GM12878 (cell line): ENCODE measurements around the gene KCNH5. TPM values are rescaled to one million over a fixed set of nuclear protein-coding genes. Genes with fewer than 3 reads are reported as not detected.

ENCODE experiments used
- ATAC-seq: fragments of 200-7000 bp; cut with Tn5 transposase; 3 replicates; pipeline ENCODE4 v1.9.1; 2020; ENCODE audit warnings: mild to moderate bottlenecking, moderate library complexity
- BruUV-seq: library from RNA; stranded (reverse); fragments of 400-500 nt; replicated peaks from 2 replicates; lab custom pipeline; 2021; lab: Mats Ljungman, UMichigan
- CTCF ChIA-PET: fragments of 300-600 bp; sonication (Branson Sonifier 250); formaldehyde crosslinking; extraction: SDS; loops from one replicate; lab custom pipeline; 2021; ENCODE audit warnings: inconsistent platforms; lab: Yijun Ruan, JAX
- POLR2A ChIA-PET: fragments of 350-600 bp; formaldehyde crosslinking; extraction: SDS; loops from one replicate; lab custom pipeline; 2021; ENCODE audit warnings: inconsistent platforms; lab: Charles Lee
- RAD21 ChIA-PET: fragments of 300-600 bp; sonication (Branson Sonifier 250); formaldehyde crosslinking; loops from one replicate; lab custom pipeline; 2023; ENCODE audit warnings: antibody characterized with exemption; ENCODE audit not compliant: unreplicated experiment; lab: Charles Lee
- SMC1A ChIA-PET: fragments of 300-600 bp; sonication (Branson Sonifier 250); formaldehyde crosslinking; loops from one replicate; lab custom pipeline; 2023; ENCODE audit not compliant: unreplicated experiment, uncharacterized antibody; lab: Charles Lee
- DNase-seq: peaks from one replicate; pipeline ENCODE4 v3.0.0-alpha.2; 2011; ENCODE audit warnings: low read depth, low spot score
- FAIRE-seq: peaks from 3 replicates; lab custom pipeline; 2011; peaks lifted over from hg19 to GRCh38; lab: Jason Lieb, UNC
- H2AFZ ChIP-seq: 2 replicates; pipeline ENCODE4 v1.6.0; 2011; ENCODE audit warnings: low read depth, low read length, control low read depth; ENCODE audit not compliant: control insufficient read depth
- H3K27ac ChIP-seq: 2 replicates; pipeline ENCODE4 v1.5.1; 2011; ENCODE audit warnings: control low read depth; ENCODE audit not compliant: control insufficient read depth, insufficient read depth
- H3K27me3 ChIP-seq, 2 experiments: replicated peaks in 1 of 2; 2 replicates each; pipeline versions ENCODE4 v1.6.0 to v1.6.1; 2011; ENCODE audit warnings: low read length in 1 of 2; ENCODE audit not compliant: control insufficient read depth in 2 of 2, insufficient read depth in 2 of 2
- H3K36me3 ChIP-seq, 2 experiments: 2 replicates each; pipeline ENCODE4 v1.5.1; 2011; ENCODE audit warnings: low read length in 1 of 2; ENCODE audit not compliant: control insufficient read depth in 2 of 2, insufficient read depth in 2 of 2
- H3K4me1 ChIP-seq: 2 replicates; pipeline ENCODE4 v1.6.1; 2011; ENCODE audit warnings: mild to moderate bottlenecking, low read length, moderate library complexity, mixed read lengths; ENCODE audit not compliant: control insufficient read depth, insufficient read depth
- H3K4me2 ChIP-seq: 2 replicates; pipeline ENCODE4 v1.6.0; 2011; ENCODE audit warnings: control low read depth; ENCODE audit not compliant: control insufficient read depth, insufficient read depth
- H3K4me3 ChIP-seq: fragments of 200-600 bp; sonication (generic); 2 replicates; pipeline ENCODE4 v1.5.1; 2016
- H3K79me2 ChIP-seq: 2 replicates; pipeline ENCODE4 v1.6.0; 2011; ENCODE audit warnings: low read length; ENCODE audit not compliant: control insufficient read depth, insufficient read depth
- H3K9ac ChIP-seq: 2 replicates; pipeline ENCODE4 v1.8.0; 2011; ENCODE audit warnings: low read length, control low read depth, mixed read lengths; ENCODE audit not compliant: control insufficient read depth, insufficient read depth
- H3K9me3 ChIP-seq: replicated peaks from 3 replicates; pipeline ENCODE4 v1.5.1; 2011; ENCODE audit warnings: mild to moderate bottlenecking, low read length; ENCODE audit not compliant: control insufficient read depth, insufficient read depth
- H4K20me1 ChIP-seq: 2 replicates; pipeline ENCODE4 v1.6.0; 2011; ENCODE audit not compliant: control insufficient read depth, insufficient read depth
- BCLAF1 ChIP-seq: fragments of 450-650 bp; IDR thresholded peaks from 2 replicates; pipeline ENCODE4 v1.6.1; 2017; ENCODE audit warnings: antibody characterized with exemption, mild to moderate bottlenecking, moderate library complexity
- CBFB ChIP-seq: IDR thresholded peaks from 2 replicates; pipeline ENCODE4 v1.6.1; 2016; ENCODE audit warnings: antibody characterized with exemption, low read depth
- CBX3 ChIP-seq: fragments of 200-600 bp; sonication (generic); IDR thresholded peaks from 2 replicates; pipeline ENCODE4 v1.6.1; 2016; ENCODE audit warnings: low read depth, borderline replicate concordance
- E2F8 ChIP-seq: fragments of 450-650 bp; IDR thresholded peaks from 2 replicates; pipeline ENCODE4 v1.6.1; 2018; ENCODE audit warnings: mild to moderate bottlenecking, low read depth, moderate library complexity; ENCODE audit not compliant: partially characterized antibody
- FOXK2 ChIP-seq: fragments of 450-650 bp; IDR thresholded peaks from 2 replicates; pipeline ENCODE4 v1.6.1; 2017; ENCODE audit warnings: mild to moderate bottlenecking, moderate library complexity
- KLF5 ChIP-seq: fragments of 450-650 bp; IDR thresholded peaks from 2 replicates; pipeline ENCODE4 v1.6.1; 2014; ENCODE audit warnings: mild to moderate bottlenecking; ENCODE audit not compliant: partially characterized antibody
- LARP7 ChIP-seq: fragments of 450-650 bp; IDR thresholded peaks from 2 replicates; pipeline ENCODE4 v1.6.1; 2017; ENCODE audit warnings: mild to moderate bottlenecking
- MTA3 ChIP-seq: IDR thresholded peaks from 2 replicates; pipeline ENCODE4 v1.6.1; 2012; ENCODE audit warnings: low read length, inconsistent platforms, borderline replicate concordance
- NFIC ChIP-seq: IDR thresholded peaks from 2 replicates; pipeline ENCODE4 v1.6.1; 2012; ENCODE audit warnings: low read depth, mild to moderate bottlenecking, inconsistent platforms, low read length, moderate library complexity
- POLR2AphosphoS2 ChIP-seq: IDR thresholded peaks from 2 replicates; pipeline ENCODE4 v1.6.1; 2011; ENCODE audit warnings: low read depth, mild to moderate bottlenecking, low read length, improper control_type of control experiment, moderate library complexity
- RELB ChIP-seq: fragments of 450-650 bp; IDR thresholded peaks from 2 replicates; pipeline ENCODE4 v1.6.1; 2017; ENCODE audit warnings: low read depth, mild to moderate bottlenecking, moderate library complexity
- SKIL ChIP-seq: fragments of 450-650 bp; IDR thresholded peaks from 2 replicates; pipeline ENCODE4 v1.6.1; 2017; ENCODE audit warnings: mild to moderate bottlenecking, low read depth, inconsistent platforms; ENCODE audit not compliant: poor library complexity, severe bottlenecking
- SUZ12 ChIP-seq: fragments of 200-600 bp; sonication (generic); IDR thresholded peaks from one replicate; pipeline ENCODE4 v1.6.1; 2018; ENCODE audit warnings: antibody characterized with exemption, mild to moderate bottlenecking; ENCODE audit not compliant: unreplicated experiment
- TCF12 ChIP-seq: IDR thresholded peaks from 2 replicates; pipeline ENCODE4 v1.6.1; 2011; ENCODE audit warnings: low read depth, mild to moderate bottlenecking, low read length
- WRNIP1 ChIP-seq: IDR thresholded peaks from 2 replicates; pipeline ENCODE4 v1.6.1; 2011; ENCODE audit warnings: low read depth, low read length, improper control_type of control experiment, borderline replicate concordance
- YBX1 ChIP-seq: fragments of 450-650 bp; IDR thresholded peaks from 2 replicates; pipeline ENCODE4 v1.6.1; 2016; ENCODE audit warnings: antibody characterized with exemption
- ZBED1 ChIP-seq: IDR thresholded peaks from 2 replicates; pipeline ENCODE4 v1.6.1; 2016; ENCODE audit warnings: borderline replicate concordance
- WGBS: methylation state at CpG from one replicate; pipeline ENCODE4 v1.1.6; 2016; ENCODE audit warnings: low lambda C conversion rate; ENCODE audit not compliant: insufficient replicate concordance, insufficient coverage; ENCODE audit errors: missing lambda C conversion rate; 5-methylcytosine and 5-hydroxymethylcytosine counted together
- in situ Hi-C: fragments of 300-500 bp; cut with MboI; formaldehyde crosslinking; loops from 9 replicates; pipeline ENCODE4 v1.14.3; 2018; ENCODE audit warnings: mixed read lengths
- intact Hi-C: fragments of 100-400 bp; cut with micrococcal nuclease; formaldehyde crosslinking; loops from one replicate; pipeline ENCODE4 v1.14.2; 2022; ENCODE audit not compliant: unreplicated experiment
- polyA plus RNA-seq, 11 experiments: library from polyadenylated mRNA; depleted of rRNA in 4 of 11; unstranded in 6 of 11; stranded (reverse) in 5 of 11; fragments of >200 nt; fragmentation: Nextera tagmentation in 4 of 11; fragmentation: Illumina TruSeq in 1 of 11; extraction: Ambion mirVana in 4 of 11; extraction: Trizol in 1 of 11; gene quantifications; 1 replicate in 1 of 11; 2 replicates in 10 of 11; pipeline versions ENCODE4 v1.2.1 to v1.2.3, GENCODE V29; 2011 to 2016; ENCODE audit warnings: inconsistent platforms in 2 of 11, missing spikeins in 2 of 11, low read depth in 1 of 11
- total RNA-seq, 4 experiments: library from RNA; depleted of rRNA in 3 of 4; stranded (reverse); fragments of >200 nt in 3 of 4; fragmentation: Illumina TruSeq in 1 of 4; extraction: Trizol in 1 of 4; gene quantifications; 2 replicates each; pipeline versions ENCODE4 v1.2.1 to v1.2.3, GENCODE V29; 2013 to 2021

KCNH5 gene
- total and polyA plus RNA-seq, 10 of the 15 experiments (the other 5 are each of a cell fraction or from before 2014, with no cell fraction given), result under 0.01 to 0.04 (median 0.04) TPM; not detected in 7

- POLR2A ChIA-PET, result no interaction called here
- ATAC-seq (no peak), FAIRE-seq (no peak), DNase-seq (no peak)
- RAD21 ChIA-PET, result no interaction called here
- BruUV-seq, result no TSS peak
- H2AFZ ChIP-seq, result no peak overlapping the region
- no peak overlapping the region for H3K27ac ChIP-seq
- no peak overlapping the region for H3K9ac ChIP-seq
- CTCF ChIA-PET, result no interaction called here
- H3K27me3 ChIP-seq, result no peaks in the 10 kb centered on the region
- in situ Hi-C loops, result no loop called here
- H3K4me1 ChIP-seq, result no peaks in the 10 kb centered on the region
- TF ChIP-seq CBX3 (no peak), POLR2AphosphoS2 (no peak), SUZ12 (no peak), RELB (no peak), ZBED1 (no peak), SKIL (no peak), E2F8 (no peak), WRNIP1 (no peak), CBFB (no peak), BCLAF1 (no peak), FOXK2 (no peak), NFIC (no peak), KLF5 (no peak), TCF12 (no peak), MTA3 (no peak), LARP7 (no peak), YBX1 (no peak)
- H3K4me2 ChIP-seq, result no peak overlapping the region
- SMC1A ChIA-PET, result no interaction called here
- no peaks in the 10 kb centered on the region for H3K9me3 ChIP-seq
- WGBS, result 1% methylated on average over 4 of the region's 4 CpGs
- H3K79me2 ChIP-seq, result no peaks in the 10 kb centered on the region
- no peaks in the 10 kb centered on the region for H4K20me1 ChIP-seq
- H3K4me3 ChIP-seq, result no peak overlapping the region
- no peaks in the 10 kb centered on the region for H3K36me3 ChIP-seq
- intact Hi-C loops, result no loop called here
Measured at GRCh38 chr14:62938778-62939177, 106.5 kb downstream of the KCNH5 start.
